ENCODE measurements around the gene SLC17A7.

- no peak for TF ChIP-seq POLR2AphosphoS5 (IDR thresholded peaks at IDR 0.05; ENCODE audit: low read depth, low read length)
- no peak for TF ChIP-seq REST (IDR thresholded peaks at IDR 0.05; ENCODE audit: insufficient read depth in 1 of 2, low read depth in 2 of 2, low read length in 2 of 2)
- TF ChIP-seq TAF1 (IDR thresholded peaks at IDR 0.05; ENCODE audit: borderline replicate concordance, insufficient read depth, low read length): no peak
- TF ChIP-seq SIN3A (IDR thresholded peaks at IDR 0.05; ENCODE audit: borderline replicate concordance, insufficient read depth, low read length): no peak
- no peak for TF ChIP-seq FOXP2 (optimal IDR thresholded peaks at IDR 0.05; ENCODE audit: borderline replicate concordance, extremely low read depth, extremely low read length, insufficient read depth)
Observed at GRCh38 chr19:49409441-49410029, 31.8 kb downstream of the SLC17A7 start.

Measured in PFSK-1 (cell line).